GM23248 (cell line): Measurements from ENCODE around the gene ELK3. TPM values are rescaled to one million over a fixed set of nuclear protein-coding genes. Genes with fewer than 3 reads are reported as not detected.

Experiments
- DNase-seq: peaks from one replicate; pipeline ENCODE4 v3.0.0-alpha.2; 2015
- H2AFZ ChIP-seq: fragments of 200-600 bp; sonication (generic); 2 replicates; pipeline ENCODE4 v1.6.1; 2016; ENCODE audit warnings: antibody characterized with exemption
- H3F3A ChIP-seq: fragments of 200-600 bp; sonication (generic); 2 replicates; pipeline ENCODE4 v1.6.1; 2016; ENCODE audit warnings: mild to moderate bottlenecking, antibody characterized with exemption, mixed run types; ENCODE audit not compliant: insufficient read depth
- H3K27ac ChIP-seq: fragments of 200-600 bp; sonication (generic); 2 replicates; pipeline ENCODE4 v1.5.1; 2016; ENCODE audit warnings: mild to moderate bottlenecking
- H3K27me3 ChIP-seq: fragments of 200-600 bp; sonication (generic); replicated peaks from 2 replicates; pipeline ENCODE4 v1.6.1; 2016; ENCODE audit warnings: mild to moderate bottlenecking; ENCODE audit not compliant: insufficient read depth
- H3K36me3 ChIP-seq: fragments of 200-600 bp; sonication (generic); 2 replicates; pipeline ENCODE4 v1.6.1; 2016; ENCODE audit warnings: low read depth, mild to moderate bottlenecking
- H3K4me1 ChIP-seq: fragments of 200-600 bp; sonication (generic); 2 replicates; pipeline ENCODE4 v1.6.1; 2016; ENCODE audit warnings: mild to moderate bottlenecking; ENCODE audit not compliant: insufficient read depth
- H3K4me2 ChIP-seq: fragments of 200-600 bp; sonication (generic); one replicate; pipeline ENCODE4 v1.6.1; 2016; ENCODE audit warnings: mild to moderate bottlenecking; ENCODE audit not compliant: unreplicated experiment
- H3K4me3 ChIP-seq: fragments of 200-600 bp; sonication (generic); 2 replicates; pipeline ENCODE4 v1.5.1; 2016; ENCODE audit warnings: mild to moderate bottlenecking
- H3K79me2 ChIP-seq: fragments of 200-600 bp; sonication (generic); 2 replicates; pipeline ENCODE4 v1.6.1; 2016; ENCODE audit warnings: mild to moderate bottlenecking; ENCODE audit not compliant: insufficient read depth
- H3K9ac ChIP-seq: fragments of 200-600 bp; sonication (generic); 2 replicates; pipeline ENCODE4 v1.6.1; 2016; ENCODE audit warnings: mild to moderate bottlenecking
- H3K9me2 ChIP-seq: fragments of 200-600 bp; sonication (generic); 2 replicates; pipeline ENCODE4 v1.6.1; 2016; ENCODE audit warnings: mixed run types, mild to moderate bottlenecking, moderate library complexity; ENCODE audit not compliant: insufficient read depth
- H3K9me3 ChIP-seq: fragments of 200-600 bp; sonication (generic); one replicate; pipeline ENCODE4 v1.6.1; 2017; ENCODE audit warnings: low read depth
- H4K20me1 ChIP-seq: fragments of 200-600 bp; sonication (generic); 2 replicates; pipeline ENCODE4 v1.6.0; 2016; ENCODE audit not compliant: insufficient read depth
- EZH2 ChIP-seq: fragments of 200-600 bp; sonication (generic); IDR thresholded peaks from 2 replicates; pipeline ENCODE4 v1.6.1; 2018; ENCODE audit warnings: antibody characterized with exemption, mild to moderate bottlenecking; ENCODE audit not compliant: insufficient read depth, poor library complexity, severe bottlenecking
- EZH2phosphoT487 ChIP-seq: fragments of 200-600 bp; sonication (generic); IDR thresholded peaks from 2 replicates; pipeline ENCODE4 v1.6.1; 2018; ENCODE audit warnings: antibody characterized with exemption, moderate library complexity, mild to moderate bottlenecking, low read depth; ENCODE audit not compliant: insufficient read depth
- WGBS, 2 experiments: methylation state at CpG; one replicate each; pipeline ENCODE4 v1.1.6; 2015 to 2017; ENCODE audit warnings: low lambda C conversion rate in 2 of 2, low coverage in 1 of 2; ENCODE audit errors: missing lambda C conversion rate in 2 of 2; 5-methylcytosine and 5-hydroxymethylcytosine counted together
- in situ Hi-C: fragments of 300-500 bp; cut with MboI; formaldehyde crosslinking; loops from 2 replicates; pipeline ENCODE4 v1.15.0; 2020
- polyA plus RNA-seq: library from polyadenylated mRNA; unstranded; fragments of >200 nt; fragmentation: Nextera tagmentation; extraction: Ambion mirVana; gene quantifications from 2 replicates; pipeline ENCODE4 v1.2.1, GENCODE V29; 2016
- total RNA-seq: library from RNA; depleted of rRNA; stranded (reverse); fragments of >200 nt; shearing (Covaris generic); gene quantifications from 2 replicates; pipeline ENCODE4 v1.2.3, GENCODE V29; 2014

ELK3 gene
- total and polyA plus RNA-seq, 2 experiments from 2014 or later = 31.9 to 51.9 TPM

GRCh38 chr12:96215919-96216273 is 21.7 kb downstream of the ELK3 start:
- TF ChIP-seq EZH2phosphoT487 (no peak), EZH2 (no peak)
- H3K27ac ChIP-seq = no peak overlapping the region
- no peaks in the 10 kb centered on the region for H3K27me3 ChIP-seq
- H3K9me3 ChIP-seq = no peaks in the 10 kb centered on the region
- H3K36me3 ChIP-seq = no peaks in the 10 kb centered on the region
- H3K4me1 ChIP-seq = peaks cover 31% of the 10 kb centered on the region
- WGBS, 2 experiments = 94 to 96% methylated on average over 8 of the region's 8 CpGs
- H3K4me3 ChIP-seq = no peak overlapping the region
- H4K20me1 ChIP-seq = no peaks in the 10 kb centered on the region
- DNase-seq = no peak
- peaks cover 94% of the 10 kb centered on the region for H3K79me2 ChIP-seq
- H3K9me2 ChIP-seq = no peaks in the 10 kb centered on the region
- no peak overlapping the region for H3K4me2 ChIP-seq
- in situ Hi-C loops = loop anchor here (25.0 kb wide), 1 partner anchor 296 kb away; no protein-coding TSS in a partner anchor
- no peak overlapping the region for H3K9ac ChIP-seq
- H2AFZ ChIP-seq = no peak overlapping the region
- H3F3A ChIP-seq = peaks cover 29% of the 10 kb centered on the region

GRCh38 chr12:96218989-96219678 is 25.0 kb downstream of the ELK3 start:
- peak overlapping the region; percentile 93 for H3K27ac ChIP-seq
- H3K4me3 ChIP-seq = peak overlapping the region; percentile 52
- peaks cover 3% of the 10 kb centered on the region; the same call in 1 of the 2 replicates for H3K36me3 ChIP-seq
- peaks cover 25% of the 10 kb centered on the region for H3K4me1 ChIP-seq
- peaks cover 94% of the 10 kb centered on the region for H3K79me2 ChIP-seq
- peak overlapping the region; percentile 78 for H3K9ac ChIP-seq
- H2AFZ ChIP-seq = no peak overlapping the region
- no peak for TF ChIP-seq EZH2
- TF ChIP-seq EZH2phosphoT487 = no peak
- H3K4me2 ChIP-seq = peak overlapping the region; percentile 69
- no peaks in the 10 kb centered on the region for H3K9me3 ChIP-seq
- WGBS, 2 experiments = 97% methylated on average over 11 of the region's 11 CpGs
- H3K27me3 ChIP-seq = no peaks in the 10 kb centered on the region
- DNase-seq = no peak
- in situ Hi-C loops = loop anchor here (25.0 kb wide), 1 partner anchor 293 kb away; no protein-coding TSS in a partner anchor
- no peaks in the 10 kb centered on the region for H3K9me2 ChIP-seq
- peaks cover 42% of the 10 kb centered on the region for H3F3A ChIP-seq
- H4K20me1 ChIP-seq = no peaks in the 10 kb centered on the region

- no peak overlapping the region for H2AFZ ChIP-seq
- in situ Hi-C loops = loop anchor here (25.0 kb wide), 1 partner anchor 293 kb away; no protein-coding TSS in a partner anchor
- H3K4me2 ChIP-seq = peak overlapping the region; percentile 69
- TF ChIP-seq EZH2phosphoT487 (no peak), EZH2 (no peak)
- H3K9ac ChIP-seq = peak overlapping the region; percentile 78
- H3F3A ChIP-seq = peaks cover 36% of the 10 kb centered on the region
- peak overlapping the region; percentile 52 for H3K4me3 ChIP-seq
- no peaks in the 10 kb centered on the region for H4K20me1 ChIP-seq
- H3K9me3 ChIP-seq = no peaks in the 10 kb centered on the region
- H3K36me3 ChIP-seq = peaks cover 10% of the 10 kb centered on the region; the same call in 1 of the 2 replicates
- peaks cover 25% of the 10 kb centered on the region for H3K4me1 ChIP-seq
- no peaks in the 10 kb centered on the region for H3K27me3 ChIP-seq
- peaks cover 94% of the 10 kb centered on the region for H3K79me2 ChIP-seq
- 6 to 9% methylated on average over 15 of the region's 15 CpGs for WGBS, 2 experiments
- peak; percentile 100 for DNase-seq
- H3K9me2 ChIP-seq = no peaks in the 10 kb centered on the region
- peak overlapping the region; percentile 93 for H3K27ac ChIP-seq
Observed at GRCh38 chr12:96219700-96220206, 25.6 kb downstream of the ELK3 start.

GRCh38 chr12:96220902-96221301 is 26.7 kb downstream of the ELK3 start:
- in situ Hi-C loops = loop anchor here (25.0 kb wide), 1 partner anchor 291 kb away; no protein-coding TSS in a partner anchor
- H2AFZ ChIP-seq = no peak overlapping the region
- no peaks in the 10 kb centered on the region for H3K9me3 ChIP-seq
- peaks cover 19% of the 10 kb centered on the region; the same call in 1 of the 2 replicates for H3K36me3 ChIP-seq
- H3K4me2 ChIP-seq = no peak overlapping the region
- no peaks in the 10 kb centered on the region for H3K27me3 ChIP-seq
- peaks cover 38% of the 10 kb centered on the region for H3F3A ChIP-seq
- H3K9ac ChIP-seq = peak overlapping the region; percentile 74
- H3K4me3 ChIP-seq = no peak overlapping the region
- peak overlapping the region; percentile 93 for H3K27ac ChIP-seq
- peaks cover 94% of the 10 kb centered on the region for H3K79me2 ChIP-seq
- DNase-seq = peak; percentile 80
- H3K9me2 ChIP-seq = no peaks in the 10 kb centered on the region
- WGBS, 2 experiments = 37 to 47% methylated on average over 5 of the region's 5 CpGs
- peaks cover 25% of the 10 kb centered on the region for H3K4me1 ChIP-seq
- no peaks in the 10 kb centered on the region for H4K20me1 ChIP-seq
- TF ChIP-seq EZH2 = no peak
- no peak for TF ChIP-seq EZH2phosphoT487
